ENCODE measurements around the gene PMAIP1.

PMAIP1 gene

GRCh38 chr18:59898609-59899297 lies 1.0 kb upstream of the PMAIP1 start:
- DNase-seq (ENCODE audit: low read depth in 1 of 2, low spot score in 1 of 2) = no peak
- peak overlapping the region; percentile 83 for H3K4me3 ChIP-seq (replicated peaks; ENCODE audit: insufficient read depth, low read length)
- peak overlapping the region; percentile 65 for H3K27ac ChIP-seq (replicated peaks)
- H3K27me3 ChIP-seq (ENCODE audit: insufficient read depth, poor library complexity, severe bottlenecking) = no peaks in the 10 kb centered on the region
- no peak for TF ChIP-seq GABPA (IDR thresholded peaks at IDR 0.05; ENCODE audit: low read depth)
- no peak for TF ChIP-seq REST (IDR thresholded peaks at IDR 0.05; ENCODE audit: insufficient replicate concordance, low read depth)
- no peak for TF ChIP-seq CTCF (IDR thresholded peaks at IDR 0.05; ENCODE audit: insufficient read depth, low read length)
- TF ChIP-seq SPI1 (IDR thresholded peaks at IDR 0.05; ENCODE audit: borderline replicate concordance, low read depth) = no peak
- no peak for TF ChIP-seq POLR2AphosphoS5 (IDR thresholded peaks at IDR 0.05; ENCODE audit: low read depth)

GRCh38 chr18:59900222-59901128 lies 679 bp downstream of the PMAIP1 start:
- DNase-seq (ENCODE audit: low read depth in 1 of 2, low spot score in 1 of 2) = peak in 1 of 2 experiments; percentile 77
- Histone ChIP-seq H3K4me3 (replicated peaks; ENCODE audit: insufficient read depth, low read length) (peak overlapping the region; percentile 83), H3K27me3 (ENCODE audit: insufficient read depth, poor library complexity, severe bottlenecking) (no peaks in the 10 kb centered on the region), H3K27ac (replicated peaks) (peak overlapping the region; percentile 66)
- TF ChIP-seq SPI1 (IDR thresholded peaks at IDR 0.05; ENCODE audit: borderline replicate concordance, low read depth) (peak; percentile 70; the same call in 1 of the 2 replicates), GABPA (IDR thresholded peaks at IDR 0.05; ENCODE audit: low read depth) (no peak), POLR2AphosphoS5 (IDR thresholded peaks at IDR 0.05; ENCODE audit: low read depth) (no peak; the same call in 1 of the 2 replicates), CTCF (IDR thresholded peaks at IDR 0.05; ENCODE audit: insufficient read depth, low read length) (no peak), REST (IDR thresholded peaks at IDR 0.05; ENCODE audit: insufficient replicate concordance, low read depth) (no peak)

GRCh38 chr18:59902131-59902992 lies 2.6 kb downstream of the PMAIP1 start:
- Histone ChIP-seq H3K4me3 (replicated peaks; ENCODE audit: insufficient read depth, low read length) (peak overlapping the region; percentile 83; the same call in 1 of the 2 replicates), H3K27ac (replicated peaks) (no peak overlapping the region), H3K27me3 (ENCODE audit: insufficient read depth, poor library complexity, severe bottlenecking) (no peaks in the 10 kb centered on the region)
- TF ChIP-seq POLR2AphosphoS5 (IDR thresholded peaks at IDR 0.05; ENCODE audit: low read depth) (no peak), SPI1 (IDR thresholded peaks at IDR 0.05; ENCODE audit: borderline replicate concordance, low read depth) (no peak), REST (IDR thresholded peaks at IDR 0.05; ENCODE audit: insufficient replicate concordance, low read depth) (no peak), CTCF (IDR thresholded peaks at IDR 0.05; ENCODE audit: insufficient read depth, low read length) (no peak), GABPA (IDR thresholded peaks at IDR 0.05; ENCODE audit: low read depth) (no peak)
- DNase-seq (ENCODE audit: low read depth in 1 of 2, low spot score in 1 of 2) = no peak
